Measurements from ENCODE around the gene DOCK9.

DNA sequence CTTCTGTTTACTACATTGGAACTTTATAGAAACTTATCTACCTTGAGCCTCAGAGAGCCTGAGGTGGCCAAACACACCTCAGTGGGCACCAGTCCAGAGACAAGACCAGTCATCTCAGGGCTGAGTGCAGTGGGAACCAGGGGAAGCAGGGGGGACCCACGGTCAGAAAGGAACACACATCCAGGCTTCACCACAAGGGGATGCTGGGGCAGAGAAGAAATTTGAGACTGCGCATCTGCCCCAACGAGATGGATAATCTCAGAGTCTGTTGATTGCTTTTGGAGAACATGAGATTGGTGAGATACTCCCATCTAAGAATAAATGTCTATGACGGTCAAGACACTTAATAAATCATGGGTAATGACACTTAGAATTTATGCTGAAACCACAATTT lies 98.7 kb downstream of the DOCK9 start:
- TF ChIP-seq, protein P1, sequence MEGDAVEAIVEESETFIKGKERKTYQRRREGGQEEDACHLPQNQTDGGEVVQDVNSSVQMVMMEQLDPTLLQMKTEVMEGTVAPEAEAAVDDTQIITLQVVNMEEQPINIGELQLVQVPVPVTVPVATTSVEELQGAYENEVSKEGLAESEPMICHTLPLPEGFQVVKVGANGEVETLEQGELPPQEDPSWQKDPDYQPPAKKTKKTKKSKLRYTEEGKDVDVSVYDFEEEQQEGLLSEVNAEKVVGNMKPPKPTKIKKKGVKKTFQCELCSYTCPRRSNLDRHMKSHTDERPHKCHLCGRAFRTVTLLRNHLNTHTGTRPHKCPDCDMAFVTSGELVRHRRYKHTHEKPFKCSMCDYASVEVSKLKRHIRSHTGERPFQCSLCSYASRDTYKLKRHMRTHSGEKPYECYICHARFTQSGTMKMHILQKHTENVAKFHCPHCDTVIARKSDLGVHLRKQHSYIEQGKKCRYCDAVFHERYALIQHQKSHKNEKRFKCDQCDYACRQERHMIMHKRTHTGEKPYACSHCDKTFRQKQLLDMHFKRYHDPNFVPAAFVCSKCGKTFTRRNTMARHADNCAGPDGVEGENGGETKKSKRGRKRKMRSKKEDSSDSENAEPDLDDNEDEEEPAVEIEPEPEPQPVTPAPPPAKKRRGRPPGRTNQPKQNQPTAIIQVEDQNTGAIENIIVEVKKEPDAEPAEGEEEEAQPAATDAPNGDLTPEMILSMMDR (IDR thresholded peaks at IDR 0.05 in 4 of 5, conservative IDR thresholded peaks at IDR 0.05 in 1 of 5), result no peak
- no peak for TF ChIP-seq POLR2A (IDR thresholded peaks at IDR 0.05)

Measured in gastrocnemius medialis (tissue), 4 donors.